ENCODE results near the gene CDRT15.
"Not testable (repeated sequence)": the region's sequence is repeated elsewhere in the genome, so short reads cannot be mapped to it uniquely, and the experiment has no call there.

Gene CDRT15

GRCh38 chr17:14236762-14237161 is at the start of gene CDRT15:
Gene CDRT15, minus strand, starts transcription at chr17:14236862. Its CDS starts 29 bp downstream, at chr17:14236833.
- peak; percentile 36 for FAIRE-seq

GRCh38 chr17:14282726-14283125 is 46.1 kb upstream of the CDRT15 start:
- FAIRE-seq: no peak
- no peak for DNase-seq (ENCODE audit: insufficient read length, low spot score)

More at GRCh38 chr17:14236762-14237161, at the start of gene CDRT15:
- not testable (repeated sequence) for DNase-seq (ENCODE audit: insufficient read length, low spot score)

- DNase-seq (ENCODE audit: insufficient read length, low spot score): no peak
- FAIRE-seq: no peak
These were observed 44.9 kb upstream of the CDRT15 start for GRCh38 chr17:14281530-14281929.

GRCh38 chr17:14276535-14277250 is 40.0 kb upstream of the CDRT15 start:
- FAIRE-seq (no peak), DNase-seq (ENCODE audit: insufficient read length, low spot score) (no peak)

GRCh38 chr17:14270508-14270907 is 33.8 kb upstream of the CDRT15 start:
- FAIRE-seq (no peak), DNase-seq (ENCODE audit: insufficient read length, low spot score) (no peak)

GRCh38 chr17:14269473-14269872 is 32.8 kb upstream of the CDRT15 start:
- no peak for FAIRE-seq

GRCh38 chr17:14268264-14268663 is 31.6 kb upstream of the CDRT15 start:
- DNase-seq (ENCODE audit: insufficient read length, low spot score): no peak
- no peak for FAIRE-seq

More at GRCh38 chr17:14269473-14269872, 32.8 kb upstream of the CDRT15 start:
- no peak for DNase-seq (ENCODE audit: insufficient read length, low spot score)

- no peak for FAIRE-seq
- no peak for DNase-seq (ENCODE audit: insufficient read length, low spot score)
These were observed 24.7 kb upstream of the CDRT15 start for GRCh38 chr17:14261406-14261805.

GRCh38 chr17:14245629-14246028 is 9.0 kb upstream of the CDRT15 start:
- FAIRE-seq: no peak
- DNase-seq (ENCODE audit: insufficient read length, low spot score): no peak

- no peak for DNase-seq (ENCODE audit: insufficient read length, low spot score)
- no peak for FAIRE-seq
These were observed 8.3 kb upstream of the CDRT15 start for GRCh38 chr17:14245002-14245401.

- DNase-seq (ENCODE audit: insufficient read length, low spot score); FAIRE-seq: not testable (repeated sequence)
These were observed 2.6 kb upstream of the CDRT15 start for GRCh38 chr17:14239271-14239670.

GRCh38 chr17:14236032-14236431 is 630 bp downstream of the CDRT15 start:
- FAIRE-seq; DNase-seq (ENCODE audit: insufficient read length, low spot score): not testable (repeated sequence)

- FAIRE-seq; DNase-seq (ENCODE audit: insufficient read length, low spot score): not testable (repeated sequence)
These were observed 1.6 kb downstream of the CDRT15 start for GRCh38 chr17:14235047-14235446.

- not testable (repeated sequence) for DNase-seq (ENCODE audit: insufficient read length, low spot score)
- peak; percentile 94 for FAIRE-seq
These were observed 5.5 kb downstream of the CDRT15 start for GRCh38 chr17:14231187-14231586.

- DNase-seq (ENCODE audit: insufficient read length, low spot score) (no peak), FAIRE-seq (no peak)
These were observed 7.8 kb downstream of the CDRT15 start for GRCh38 chr17:14228903-14229302.

GRCh38 chr17:14227052-14227451 is 9.6 kb downstream of the CDRT15 start:
- FAIRE-seq: no peak

GRCh38 chr17:14225254-14225980 is 11.2 kb downstream of the CDRT15 start:
- DNase-seq (ENCODE audit: insufficient read length, low spot score) (no peak), FAIRE-seq (no peak)

More at GRCh38 chr17:14227052-14227451, 9.6 kb downstream of the CDRT15 start:
- DNase-seq (ENCODE audit: insufficient read length, low spot score): no peak

- DNase-seq (ENCODE audit: insufficient read length, low spot score): no peak
- no peak for FAIRE-seq
These were observed 14.1 kb downstream of the CDRT15 start for GRCh38 chr17:14222611-14223010.

- no peak for FAIRE-seq
- no peak for DNase-seq (ENCODE audit: insufficient read length, low spot score)
These were observed 22.4 kb downstream of the CDRT15 start for GRCh38 chr17:14214271-14214670.

- FAIRE-seq (no peak), DNase-seq (ENCODE audit: insufficient read length, low spot score) (no peak)
These were observed 24.3 kb downstream of the CDRT15 start for GRCh38 chr17:14212401-14212800.

- FAIRE-seq (no peak), DNase-seq (ENCODE audit: insufficient read length, low spot score) (no peak)
These were observed 24.9 kb downstream of the CDRT15 start for GRCh38 chr17:14211801-14212200.

GRCh38 chr17:14211246-14211645 is 25.4 kb downstream of the CDRT15 start:
- FAIRE-seq: no peak
- DNase-seq (ENCODE audit: insufficient read length, low spot score): no peak
